Measurements from ENCODE around the gene MYOM1. TPM values are rescaled to one million over a fixed set of nuclear protein-coding genes. Genes with fewer than 3 reads are reported as not detected.
"Not testable (repeated sequence)": the region's sequence is repeated elsewhere in the genome, so short reads cannot be mapped to it uniquely, and the experiment has no call there.

MYOM1 gene
- total RNA-seq, 2 donors from 2014 or later, result 6.1 to 6.5 TPM

- Histone ChIP-seq H3K27me3 (replicated peaks; ENCODE audit: insufficient read depth) (no peaks in the 10 kb centered on the region), H3K27ac (peak overlapping the region in 1 of 2 donors; percentile 15), H3K4me1 (replicated peaks) (no peaks in the 10 kb centered on the region), H3K36me3 (no peaks in the 10 kb centered on the region), H3K4me3 (no peak overlapping the region), H3K9me3 (no peaks in the 10 kb centered on the region)
- WGBS, result 27% methylated on average over 11 of the region's 11 CpGs
- DNase-seq (ENCODE audit: low spot score), result no peak
- intact Hi-C loops (cut with DNase I), result no loop called here
- no peak for TF ChIP-seq POLR2AphosphoS5 (IDR thresholded peaks at IDR 0.05)
- no peak for TF ChIP-seq POLR2A (IDR thresholded peaks at IDR 0.05)
- TF ChIP-seq, protein P1, sequence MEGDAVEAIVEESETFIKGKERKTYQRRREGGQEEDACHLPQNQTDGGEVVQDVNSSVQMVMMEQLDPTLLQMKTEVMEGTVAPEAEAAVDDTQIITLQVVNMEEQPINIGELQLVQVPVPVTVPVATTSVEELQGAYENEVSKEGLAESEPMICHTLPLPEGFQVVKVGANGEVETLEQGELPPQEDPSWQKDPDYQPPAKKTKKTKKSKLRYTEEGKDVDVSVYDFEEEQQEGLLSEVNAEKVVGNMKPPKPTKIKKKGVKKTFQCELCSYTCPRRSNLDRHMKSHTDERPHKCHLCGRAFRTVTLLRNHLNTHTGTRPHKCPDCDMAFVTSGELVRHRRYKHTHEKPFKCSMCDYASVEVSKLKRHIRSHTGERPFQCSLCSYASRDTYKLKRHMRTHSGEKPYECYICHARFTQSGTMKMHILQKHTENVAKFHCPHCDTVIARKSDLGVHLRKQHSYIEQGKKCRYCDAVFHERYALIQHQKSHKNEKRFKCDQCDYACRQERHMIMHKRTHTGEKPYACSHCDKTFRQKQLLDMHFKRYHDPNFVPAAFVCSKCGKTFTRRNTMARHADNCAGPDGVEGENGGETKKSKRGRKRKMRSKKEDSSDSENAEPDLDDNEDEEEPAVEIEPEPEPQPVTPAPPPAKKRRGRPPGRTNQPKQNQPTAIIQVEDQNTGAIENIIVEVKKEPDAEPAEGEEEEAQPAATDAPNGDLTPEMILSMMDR (IDR thresholded peaks at IDR 0.05), result no peak
Measured at GRCh38 chr18:3027370-3027891, 192.3 kb downstream of the MYOM1 start.

GRCh38 chr18:3025544-3025943, 194.2 kb downstream of the MYOM1 start:
- no peak overlapping the region for H3K27ac ChIP-seq

GRCh38 chr18:3023603-3024002, 196.2 kb downstream of the MYOM1 start:
- WGBS, result 96% methylated on average over 3 of the region's 5 CpGs
- H3K4me3 ChIP-seq; intact Hi-C loops (cut with DNase I): not testable (repeated sequence)

More at GRCh38 chr18:3025544-3025943, 194.2 kb downstream of the MYOM1 start:
- intact Hi-C loops (cut with DNase I), result no loop called here
- Histone ChIP-seq H3K4me1 (replicated peaks) (no peaks in the 10 kb centered on the region), H3K9me3 (no peaks in the 10 kb centered on the region), H3K36me3 (no peaks in the 10 kb centered on the region), H3K4me3 (no peak overlapping the region), H3K27me3 (replicated peaks; ENCODE audit: insufficient read depth) (no peaks in the 10 kb centered on the region)
- WGBS, result 75% methylated on average over 2 of the region's 2 CpGs
- no peak for TF ChIP-seq POLR2A (IDR thresholded peaks at IDR 0.05)
- no peak for TF ChIP-seq POLR2AphosphoS5 (IDR thresholded peaks at IDR 0.05)
- TF ChIP-seq, protein P1 (IDR thresholded peaks at IDR 0.05), result no peak
- DNase-seq (ENCODE audit: low spot score), result no peak

More at GRCh38 chr18:3023603-3024002, 196.2 kb downstream of the MYOM1 start:
- H3K9me3 ChIP-seq; H3K4me1 ChIP-seq (replicated peaks); H3K36me3 ChIP-seq; H3K27me3 ChIP-seq (replicated peaks; ENCODE audit: insufficient read depth); H3K27ac ChIP-seq; DNase-seq (ENCODE audit: low spot score): not testable (repeated sequence)

Small RNA genes within 50 kb of the gene (small RNA-seq; reads per million reads assigned to genes)
- gene RF00156 (0 reads per million in 2 donors), gene RNU7-25P (0 reads per million in 2 donors)

Other genes starting within 250 kb of the MYOM1 start
- gene LPIN2, start 206.8 kb downstream of the MYOM1 start, total RNA-seq, result 100 to 1,000 TPM in 1 of 2 donors, 10 to 100 TPM in 1; 19.5 to 120 TPM
- gene MYL12A, start 27.8 kb upstream of the MYOM1 start, total RNA-seq, result 100 to 1,000 TPM; 245 to 267 TPM
- 100 to 1,000 TPM; 254 to 310 TPM for gene MYL12B, start 42.2 kb upstream of the MYOM1 start, total RNA-seq
- 100 to 1,000 TPM; 124 to 151 TPM for gene TGIF1, start 230.2 kb upstream of the MYOM1 start, total RNA-seq